Measurements from ENCODE around the gene ATG13. TPM values are rescaled to one million over a fixed set of nuclear protein-coding genes. Genes with fewer than 3 reads are reported as not detected.
"Not testable (repeated sequence)": the region's sequence is repeated elsewhere in the genome, so short reads cannot be mapped to it uniquely, and the experiment has no call there.

Gene ATG13
- total RNA-seq, 3 donors from 2014 or later = 47.4 to 54.8 (median 53.1) TPM

- Mint-ChIP-seq H3K4me3 (peak overlapping the region; percentile 35), H3K36me3 (ENCODE audit: insufficient read depth) (peaks cover 41% of the 10 kb centered on the region), H3K9me3 (no peaks in the 10 kb centered on the region), H3K27me3 (ENCODE audit: low read depth) (no peaks in the 10 kb centered on the region), H3K4me1 (ENCODE audit: low read depth) (peaks cover 54% of the 10 kb centered on the region)
- DNase-seq (no peak), ATAC-seq (no peak)
Observed at GRCh38 chr11:46669711-46670139, 52.4 kb downstream of the ATG13 start.

GRCh38 chr11:46670521-46670920 is 53.2 kb downstream of the ATG13 start:
- H3K27me3 Mint-ChIP-seq (ENCODE audit: low read depth); H3K9me3 Mint-ChIP-seq; ATAC-seq; H3K4me3 Mint-ChIP-seq; DNase-seq: not testable (repeated sequence)
- Mint-ChIP-seq H3K4me1 (ENCODE audit: low read depth) (peaks cover 62% of the 10 kb centered on the region), H3K36me3 (ENCODE audit: insufficient read depth) (peaks cover 38% of the 10 kb centered on the region)

- DNase-seq = no peak
- Mint-ChIP-seq H3K4me1 (ENCODE audit: low read depth) (peaks cover 73% of the 10 kb centered on the region), H3K4me3 (no peak overlapping the region), H3K27me3 (ENCODE audit: low read depth) (no peaks in the 10 kb centered on the region), H3K36me3 (ENCODE audit: insufficient read depth) (peaks cover 31% of the 10 kb centered on the region), H3K9me3 (no peaks in the 10 kb centered on the region)
- no peak for ATAC-seq
Observed at GRCh38 chr11:46671958-46672315, 54.6 kb downstream of the ATG13 start.

- DNase-seq = no peak
- H3K36me3 Mint-ChIP-seq (ENCODE audit: insufficient read depth) = peaks cover 34% of the 10 kb centered on the region
- H3K4me1 Mint-ChIP-seq (ENCODE audit: low read depth) = peaks cover 78% of the 10 kb centered on the region
- no peak for ATAC-seq
- no peaks in the 10 kb centered on the region for H3K9me3 Mint-ChIP-seq
- H3K27me3 Mint-ChIP-seq (ENCODE audit: low read depth) = no peaks in the 10 kb centered on the region
- no peak overlapping the region for H3K4me3 Mint-ChIP-seq
Observed at GRCh38 chr11:46672381-46672839, 55.1 kb downstream of the ATG13 start.

- Mint-ChIP-seq H3K36me3 (ENCODE audit: insufficient read depth) (peaks cover 36% of the 10 kb centered on the region), H3K27me3 (ENCODE audit: low read depth) (no peaks in the 10 kb centered on the region), H3K9me3 (no peaks in the 10 kb centered on the region), H3K4me3 (no peak overlapping the region), H3K4me1 (ENCODE audit: low read depth) (peaks cover 76% of the 10 kb centered on the region)
- ATAC-seq (no peak), DNase-seq (no peak)
Observed at GRCh38 chr11:46673713-46674462, 56.5 kb downstream of the ATG13 start.

- H3K27me3 Mint-ChIP-seq (ENCODE audit: low read depth) = no peaks in the 10 kb centered on the region
- no peaks in the 10 kb centered on the region for H3K9me3 Mint-ChIP-seq
- peak in 1 of 2 donors; percentile 24 for ATAC-seq
- no peak for DNase-seq
- H3K4me1 Mint-ChIP-seq (ENCODE audit: low read depth) = peaks cover 70% of the 10 kb centered on the region
- peaks cover 30% of the 10 kb centered on the region for H3K36me3 Mint-ChIP-seq (ENCODE audit: insufficient read depth)
- H3K4me3 Mint-ChIP-seq = no peak overlapping the region
Observed at GRCh38 chr11:46674463-46675287, 57.3 kb downstream of the ATG13 start.

- Mint-ChIP-seq H3K27me3 (ENCODE audit: low read depth) (no peaks in the 10 kb centered on the region), H3K36me3 (ENCODE audit: insufficient read depth) (peaks cover 28% of the 10 kb centered on the region), H3K4me1 (ENCODE audit: low read depth) (peaks cover 65% of the 10 kb centered on the region), H3K9me3 (no peaks in the 10 kb centered on the region), H3K4me3 (no peak overlapping the region)
- no peak for DNase-seq
- no peak for ATAC-seq
Observed at GRCh38 chr11:46675288-46675851, 58.0 kb downstream of the ATG13 start.

- Mint-ChIP-seq H3K4me3 (no peak overlapping the region), H3K4me1 (ENCODE audit: low read depth) (peaks cover 61% of the 10 kb centered on the region), H3K27me3 (ENCODE audit: low read depth) (no peaks in the 10 kb centered on the region), H3K36me3 (ENCODE audit: insufficient read depth) (peaks cover 29% of the 10 kb centered on the region), H3K9me3 (no peaks in the 10 kb centered on the region)
- no peak for DNase-seq
- ATAC-seq = no peak
Observed at GRCh38 chr11:46675949-46676348, 58.6 kb downstream of the ATG13 start.

GRCh38 chr11:46676436-46677158 is 59.2 kb downstream of the ATG13 start:
- H3K4me1 Mint-ChIP-seq (ENCODE audit: low read depth) = peaks cover 55% of the 10 kb centered on the region
- no peak for ATAC-seq
- peaks cover 29% of the 10 kb centered on the region for H3K36me3 Mint-ChIP-seq (ENCODE audit: insufficient read depth)
- H3K4me3 Mint-ChIP-seq = no peak overlapping the region
- no peak for DNase-seq
- H3K9me3 Mint-ChIP-seq = no peaks in the 10 kb centered on the region
- H3K27me3 Mint-ChIP-seq (ENCODE audit: low read depth) = no peaks in the 10 kb centered on the region

GRCh38 chr11:46677169-46677568 is 59.8 kb downstream of the ATG13 start:
- ATAC-seq (no peak), DNase-seq (no peak)
- H3K36me3 Mint-ChIP-seq (ENCODE audit: insufficient read depth) = peaks cover 25% of the 10 kb centered on the region
- H3K4me3 Mint-ChIP-seq = no peak overlapping the region
- no peaks in the 10 kb centered on the region for H3K27me3 Mint-ChIP-seq (ENCODE audit: low read depth)
- H3K9me3 Mint-ChIP-seq = no peaks in the 10 kb centered on the region
- H3K4me1 Mint-ChIP-seq (ENCODE audit: low read depth) = peaks cover 49% of the 10 kb centered on the region

GRCh38 chr11:46677991-46678740 is 60.8 kb downstream of the ATG13 start:
- DNase-seq (no peak), ATAC-seq (no peak)
- H3K4me3 Mint-ChIP-seq = no peak overlapping the region
- H3K9me3 Mint-ChIP-seq = no peaks in the 10 kb centered on the region
- H3K36me3 Mint-ChIP-seq (ENCODE audit: insufficient read depth) = peaks cover 20% of the 10 kb centered on the region
- no peaks in the 10 kb centered on the region for H3K27me3 Mint-ChIP-seq (ENCODE audit: low read depth)
- peaks cover 39% of the 10 kb centered on the region for H3K4me1 Mint-ChIP-seq (ENCODE audit: low read depth)

GRCh38 chr11:46678741-46679130 is 61.4 kb downstream of the ATG13 start:
- no peak for ATAC-seq
- no peak for DNase-seq
- no peaks in the 10 kb centered on the region for H3K9me3 Mint-ChIP-seq
- H3K36me3 Mint-ChIP-seq (ENCODE audit: insufficient read depth) = peaks cover 21% of the 10 kb centered on the region
- H3K4me1 Mint-ChIP-seq (ENCODE audit: low read depth) = peaks cover 33% of the 10 kb centered on the region
- no peaks in the 10 kb centered on the region for H3K27me3 Mint-ChIP-seq (ENCODE audit: low read depth)
- H3K4me3 Mint-ChIP-seq = no peak overlapping the region

GRCh38 chr11:46679241-46680163 is 62.1 kb downstream of the ATG13 start:
- DNase-seq (no peak), ATAC-seq (no peak)
- no peak overlapping the region for H3K4me3 Mint-ChIP-seq
- H3K27me3 Mint-ChIP-seq (ENCODE audit: low read depth) = no peaks in the 10 kb centered on the region
- H3K4me1 Mint-ChIP-seq (ENCODE audit: low read depth) = peaks cover 26% of the 10 kb centered on the region
- peaks cover 27% of the 10 kb centered on the region for H3K36me3 Mint-ChIP-seq (ENCODE audit: insufficient read depth)
- no peaks in the 10 kb centered on the region for H3K9me3 Mint-ChIP-seq
